Liver (tissue), 9 donors: ENCODE data around the gene ARHGEF4. TPM values are rescaled to one million over a fixed set of nuclear protein-coding genes. Genes with fewer than 3 reads are reported as not detected.

Source experiments
- DNase-seq: peaks from one replicate; pipeline ENCODE4 v3.0.0-alpha.2; 2017; ENCODE audit warnings: low spot score
- H3K27ac ChIP-seq, 2 donors: one replicate each; pipeline ENCODE4 v1.7.0; 2013; ENCODE audit warnings: inconsistent platforms in 2 of 2, low read length in 2 of 2, control low read depth in 1 of 2, low read depth in 1 of 2, mild to moderate bottlenecking in 1 of 2
- H3K27me3 ChIP-seq, 4 donors: one replicate each; pipeline versions ENCODE4 v1.6.1 to v1.7.0; 2013; ENCODE audit warnings: low read length in 3 of 4, inconsistent platforms in 1 of 4, mild to moderate bottlenecking in 1 of 4, moderate library complexity in 1 of 4; ENCODE audit not compliant: control insufficient read depth in 4 of 4, insufficient read depth in 4 of 4
- H3K36me3 ChIP-seq, 4 donors: one replicate each; pipeline versions ENCODE4 v1.6.1 to v1.7.0; 2013; ENCODE audit warnings: low read length in 3 of 4, mild to moderate bottlenecking in 3 of 4, low read depth in 1 of 4, moderate library complexity in 1 of 4; ENCODE audit not compliant: control insufficient read depth in 4 of 4, insufficient read depth in 3 of 4
- H3K4me1 ChIP-seq, 4 donors: one replicate each; pipeline versions ENCODE4 v1.6.1 to v1.7.0; 2013; ENCODE audit warnings: low read length in 3 of 4, mild to moderate bottlenecking in 3 of 4, moderate library complexity in 1 of 4; ENCODE audit not compliant: control insufficient read depth in 4 of 4, insufficient read depth in 4 of 4
- H3K4me3 ChIP-seq, 3 donors: one replicate each; pipeline versions ENCODE4 v1.6.1 to v1.7.0; 2013; ENCODE audit warnings: low read length in 3 of 3, control low read depth in 1 of 3, low read depth in 1 of 3, mild to moderate bottlenecking in 1 of 3
- H3K9ac ChIP-seq, 2 donors: one replicate each; pipeline ENCODE4 v1.7.0; 2013; ENCODE audit warnings: low read length in 2 of 2, mild to moderate bottlenecking in 2 of 2, moderate library complexity in 2 of 2, control low read depth in 1 of 2, low read depth in 1 of 2
- H3K9me3 ChIP-seq, 4 donors: one replicate each; pipeline versions ENCODE4 v1.6.1 to v1.7.0; 2013; ENCODE audit warnings: low read length in 3 of 4; ENCODE audit not compliant: control insufficient read depth in 4 of 4
- ATF3 ChIP-seq: IDR thresholded peaks from 2 replicates; pipeline ENCODE4 v1.6.1; 2016; ENCODE audit warnings: antibody characterized with exemption
- CTCF ChIP-seq: fragments of 150-350 bp; IDR thresholded peaks from 2 replicates; pipeline ENCODE4 v1.5.1; 2017; ENCODE audit warnings: improper control_type of control experiment, low read depth, low read length; ENCODE audit not compliant: missing input control
- EGR1 ChIP-seq, 2 donors: IDR thresholded peaks; 2 replicates each; pipeline ENCODE4 v1.6.1; 2016 to 2018; ENCODE audit warnings: antibody characterized with exemption in 2 of 2, low read depth in 2 of 2
- FOXA1 ChIP-seq: IDR thresholded peaks from 2 replicates; pipeline ENCODE4 v1.6.1; 2016; ENCODE audit warnings: antibody characterized with exemption
- FOXA2 ChIP-seq: IDR thresholded peaks from 2 replicates; pipeline ENCODE4 v1.6.1; 2016; ENCODE audit warnings: antibody characterized with exemption
- GABPA ChIP-seq, 2 donors: IDR thresholded peaks in 1 of 2; conservative IDR thresholded peaks in 1 of 2; 2 replicates each; pipeline ENCODE4 v1.6.1; 2016; ENCODE audit warnings: antibody characterized with exemption in 2 of 2, mild to moderate bottlenecking in 1 of 2, moderate library complexity in 1 of 2
- HNF4A ChIP-seq, 2 donors: conservative IDR thresholded peaks; 2 replicates each; pipeline ENCODE4 v1.6.1; 2016; ENCODE audit warnings: antibody characterized with exemption in 2 of 2, mild to moderate bottlenecking in 2 of 2
- HNF4G ChIP-seq: IDR thresholded peaks from 2 replicates; pipeline ENCODE4 v1.6.1; 2016; ENCODE audit warnings: antibody characterized with exemption
- JUND ChIP-seq, 2 donors: IDR thresholded peaks; 2 replicates each; pipeline ENCODE4 v1.6.1; 2016; ENCODE audit warnings: antibody characterized with exemption in 2 of 2
- MAX ChIP-seq: IDR thresholded peaks from 2 replicates; pipeline ENCODE4 v1.6.1; 2016; ENCODE audit warnings: antibody characterized with exemption
- NR2F2 ChIP-seq: IDR thresholded peaks from 2 replicates; pipeline ENCODE4 v1.6.1; 2016; ENCODE audit warnings: antibody characterized with exemption
- RAD21 ChIP-seq, 2 donors: IDR thresholded peaks; 2 replicates each; pipeline ENCODE4 v1.6.1; 2016; ENCODE audit warnings: antibody characterized with exemption in 2 of 2, mild to moderate bottlenecking in 2 of 2
- REST ChIP-seq: IDR thresholded peaks from 2 replicates; pipeline ENCODE4 v1.6.1; 2016; ENCODE audit warnings: antibody characterized with exemption, mild to moderate bottlenecking
- RXRA ChIP-seq, 2 donors: IDR thresholded peaks; 2 replicates each; pipeline ENCODE4 v1.6.1; 2017 to 2018; ENCODE audit warnings: antibody characterized with exemption in 2 of 2, mild to moderate bottlenecking in 1 of 2
- SP1 ChIP-seq: IDR thresholded peaks from 2 replicates; pipeline ENCODE4 v1.6.1; 2018; ENCODE audit warnings: antibody characterized with exemption, mild to moderate bottlenecking
- TAF1 ChIP-seq: conservative IDR thresholded peaks from 2 replicates; pipeline ENCODE4 v1.6.1; 2016; ENCODE audit warnings: antibody characterized with exemption, mild to moderate bottlenecking
- YY1 ChIP-seq: IDR thresholded peaks from 2 replicates; pipeline ENCODE4 v1.6.1; 2016; ENCODE audit warnings: antibody characterized with exemption, mild to moderate bottlenecking
- WGBS: extraction: QIAGEN DNeasy Blood & Tissue Kit; methylation state at CpG from one replicate; pipeline ENCODE4 v1.1.7; 2013; 5-methylcytosine and 5-hydroxymethylcytosine counted together
- polyA plus RNA-seq, 2 donors: library from polyadenylated mRNA; stranded (reverse) in 1 of 2; unstranded in 1 of 2; fragments of 200-250 nt in 1 of 2; fragments of >200 nt in 1 of 2; fragmentation: Nextera tagmentation in 1 of 2; extraction: Ambion mirVana in 1 of 2; gene quantifications; one replicate each; pipeline versions ENCODE4 v1.2.1 to v1.2.3, GENCODE V29; 2013 to 2015
- total RNA-seq, 2 donors: library from RNA; depleted of rRNA; stranded (reverse); fragments of >200 nt; gene quantifications; one replicate each; pipeline ENCODE4 v1.2.3, GENCODE V29; 2014
- donor health status: healthy.
- donor health status: healthy.
- donor health status: healthy.
- donor health status: healthy.
- donor health status: healthy.

Gene ARHGEF4
- total and polyA plus RNA-seq, 4 donors = 0.08 TPM; not detected in 2

- H3K9ac ChIP-seq = no peak overlapping the region
- no peaks in the 10 kb centered on the region for H3K4me1 ChIP-seq
- no peak overlapping the region for H3K4me3 ChIP-seq
- WGBS = 92% methylated on average over 24 of the region's 24 CpGs
- peaks cover 0 to 25% (median 16%) of the 10 kb centered on the region in 4 donors for H3K36me3 ChIP-seq
- DNase-seq = peak; percentile 28
- no peak overlapping the region for H3K27ac ChIP-seq
- no peaks in the 10 kb centered on the region for H3K27me3 ChIP-seq
- H3K9me3 ChIP-seq = no peaks in the 10 kb centered on the region
- TF ChIP-seq HNF4G = no peak
- TF ChIP-seq MAX = no peak
These were observed 207.5 kb downstream of the ARHGEF4 start for GRCh38 chr2:131044075-131044756.

GRCh38 chr2:131044757-131045150, 208.0 kb downstream of the ARHGEF4 start:
- Histone ChIP-seq H3K4me1 (no peaks in the 10 kb centered on the region), H3K36me3 (peaks cover 2 to 30% (median 20%) of the 10 kb centered on the region in 4 donors), H3K9me3 (no peaks in the 10 kb centered on the region), H3K9ac (no peak overlapping the region), H3K4me3 (no peak overlapping the region), H3K27ac (no peak overlapping the region), H3K27me3 (no peaks in the 10 kb centered on the region)
- DNase-seq = no peak
- WGBS = 96% methylated on average over 11 of the region's 11 CpGs
- TF ChIP-seq FOXA1 (no peak), RXRA (IDR thresholded peaks at IDR 0.05) (no peak), EGR1 (IDR thresholded peaks at IDR 0.05; ENCODE audit: low read depth in 2 of 2) (no peak), GABPA (IDR thresholded peaks at IDR 0.05 in 1 of 2, conservative IDR thresholded peaks at IDR 0.05 in 1 of 2) (no peak), SP1 (no peak), JUND (IDR thresholded peaks at IDR 0.05) (no peak), ATF3 (no peak), MAX (no peak)

- Histone ChIP-seq H3K27ac (no peak overlapping the region), H3K27me3 (no peaks in the 10 kb centered on the region), H3K4me1 (no peaks in the 10 kb centered on the region), H3K9me3 (no peaks in the 10 kb centered on the region), H3K4me3 (no peak overlapping the region), H3K9ac (no peak overlapping the region), H3K36me3 (peaks cover 2 to 37% (median 26%) of the 10 kb centered on the region in 4 donors)
- DNase-seq = no peak
- 95% methylated on average over 8 of the region's 8 CpGs for WGBS
- TF ChIP-seq MAX (no peak), EGR1 (IDR thresholded peaks at IDR 0.05; ENCODE audit: low read depth in 2 of 2) (no peak), HNF4G (no peak), TAF1 (no peak), GABPA (IDR thresholded peaks at IDR 0.05 in 1 of 2, conservative IDR thresholded peaks at IDR 0.05 in 1 of 2) (no peak), RAD21 (IDR thresholded peaks at IDR 0.05) (no peak), FOXA1 (no peak), NR2F2 (no peak), FOXA2 (no peak), SP1 (no peak), HNF4A (conservative IDR thresholded peaks at IDR 0.05) (no peak), CTCF (no peak), JUND (IDR thresholded peaks at IDR 0.05) (no peak), RXRA (IDR thresholded peaks at IDR 0.05) (no peak), REST (no peak), ATF3 (no peak), YY1 (no peak)
These were observed 208.7 kb downstream of the ARHGEF4 start for GRCh38 chr2:131045286-131046027.
